Thoracic aorta (tissue), 2 donors: ENCODE measurements around the gene APP. TPM values are rescaled to one million over a fixed set of nuclear protein-coding genes. Genes with fewer than 3 reads are reported as not detected.

Source experiments
- ATAC-seq: fragments of 150-250 bp; one replicate; pipeline ENCODE4 v1.8.0; 2017; ENCODE audit warnings: low read depth; ENCODE audit not compliant: insufficient number of reproducible peaks, low FRiP score
- DNase-seq: peaks from one replicate; pipeline ENCODE4 v3.0.0-alpha.2; 2020; ENCODE audit warnings: low spot score
- H3K27ac ChIP-seq, 2 donors: fragments of 200-600 bp; sonication (generic); 1 replicate in 1 of 2; 2 replicates in 1 of 2; pipeline ENCODE4 v1.5.1; 2016; ENCODE audit warnings: mild to moderate bottlenecking in 2 of 2, moderate library complexity in 2 of 2
- H3K27me3 ChIP-seq: fragments of 200-600 bp; sonication (generic); replicated peaks from 2 replicates; pipeline ENCODE4 v1.6.0; 2016; ENCODE audit warnings: mild to moderate bottlenecking; ENCODE audit not compliant: insufficient read depth
- H3K36me3 ChIP-seq: fragments of 200-600 bp; sonication (generic); one replicate; pipeline ENCODE4 v1.5.1; 2016
- H3K4me1 ChIP-seq, 2 donors: fragments of 200-600 bp; sonication (generic); 1 replicate in 1 of 2; 2 replicates in 1 of 2; pipeline versions ENCODE4 v1.5.1 to v1.6.0; 2016; ENCODE audit warnings: low read depth in 2 of 2, mild to moderate bottlenecking in 1 of 2; ENCODE audit not compliant: control insufficient read depth in 1 of 2
- H3K4me3 ChIP-seq: fragments of 200-600 bp; sonication (generic); 2 replicates; pipeline ENCODE4 v1.5.1; 2016; ENCODE audit warnings: mild to moderate bottlenecking
- H3K9me3 ChIP-seq: fragments of 200-600 bp; sonication (generic); 2 replicates; pipeline ENCODE4 v1.5.1; 2016
- total RNA-seq, 2 donors: library from RNA; depleted of rRNA; stranded (reverse); fragments of >200 nt; gene quantifications; one replicate each; pipeline versions ENCODE4 v1.1.0 to v1.2.3, GENCODE V29; 2016
- TF ChIP-seq, protein P1 (sequence below): fragments of 200-600 bp; sonication (generic); IDR thresholded peaks from one replicate; pipeline ENCODE4 v1.5.1; 2019; ENCODE audit warnings: antibody characterized with exemption

Gene APP
- total RNA-seq, 2 donors from 2014 or later, result 342 to 468 TPM

GRCh38 chr21:26118938-26119540, 51.5 kb downstream of the APP start:
- peaks cover 18 to 54% of the 10 kb centered on the region in 2 donors for H3K4me1 ChIP-seq
- H3K9me3 ChIP-seq, result no peaks in the 10 kb centered on the region
- H3K4me3 ChIP-seq, result no peak overlapping the region
- no peak overlapping the region for H3K27ac ChIP-seq
- ATAC-seq, result no peak
- DNase-seq, result no peak
- TF ChIP-seq, protein P1, sequence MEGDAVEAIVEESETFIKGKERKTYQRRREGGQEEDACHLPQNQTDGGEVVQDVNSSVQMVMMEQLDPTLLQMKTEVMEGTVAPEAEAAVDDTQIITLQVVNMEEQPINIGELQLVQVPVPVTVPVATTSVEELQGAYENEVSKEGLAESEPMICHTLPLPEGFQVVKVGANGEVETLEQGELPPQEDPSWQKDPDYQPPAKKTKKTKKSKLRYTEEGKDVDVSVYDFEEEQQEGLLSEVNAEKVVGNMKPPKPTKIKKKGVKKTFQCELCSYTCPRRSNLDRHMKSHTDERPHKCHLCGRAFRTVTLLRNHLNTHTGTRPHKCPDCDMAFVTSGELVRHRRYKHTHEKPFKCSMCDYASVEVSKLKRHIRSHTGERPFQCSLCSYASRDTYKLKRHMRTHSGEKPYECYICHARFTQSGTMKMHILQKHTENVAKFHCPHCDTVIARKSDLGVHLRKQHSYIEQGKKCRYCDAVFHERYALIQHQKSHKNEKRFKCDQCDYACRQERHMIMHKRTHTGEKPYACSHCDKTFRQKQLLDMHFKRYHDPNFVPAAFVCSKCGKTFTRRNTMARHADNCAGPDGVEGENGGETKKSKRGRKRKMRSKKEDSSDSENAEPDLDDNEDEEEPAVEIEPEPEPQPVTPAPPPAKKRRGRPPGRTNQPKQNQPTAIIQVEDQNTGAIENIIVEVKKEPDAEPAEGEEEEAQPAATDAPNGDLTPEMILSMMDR, result no peak
- H3K27me3 ChIP-seq, result no peaks in the 10 kb centered on the region
- no peaks in the 10 kb centered on the region for H3K36me3 ChIP-seq

DNA sequence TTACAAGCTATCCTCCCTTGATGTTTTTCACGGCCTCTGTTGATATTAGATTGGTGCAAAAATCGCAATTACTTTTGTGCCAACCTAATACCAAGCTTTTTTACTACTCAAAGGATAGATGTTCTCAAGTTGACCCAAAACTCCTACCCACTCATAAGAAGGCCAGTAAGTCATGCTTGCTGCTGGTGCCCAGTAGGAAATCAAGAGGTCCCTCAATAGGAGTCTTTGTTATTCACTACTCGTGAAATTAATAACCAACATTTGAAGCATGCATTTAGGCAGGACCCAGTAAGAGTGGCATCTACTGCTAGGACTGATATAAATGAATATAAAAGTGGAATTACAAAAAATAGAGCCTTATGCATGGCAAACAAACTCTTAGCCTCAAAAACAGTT, 52.6 kb downstream of the APP start:
- H3K4me1 ChIP-seq, result peaks cover 9 to 47% of the 10 kb centered on the region in 2 donors
- DNase-seq (no peak), ATAC-seq (no peak)
- H3K27me3 ChIP-seq, result no peaks in the 10 kb centered on the region
- no peaks in the 10 kb centered on the region for H3K9me3 ChIP-seq
- H3K4me3 ChIP-seq, result no peak overlapping the region
- TF ChIP-seq, protein P1, result no peak
- no peaks in the 10 kb centered on the region for H3K36me3 ChIP-seq
- no peak overlapping the region for H3K27ac ChIP-seq

GRCh38 chr21:26117324-26117971, 53.1 kb downstream of the APP start:
- no peak overlapping the region for H3K4me3 ChIP-seq
- no peak overlapping the region for H3K27ac ChIP-seq

DNA sequence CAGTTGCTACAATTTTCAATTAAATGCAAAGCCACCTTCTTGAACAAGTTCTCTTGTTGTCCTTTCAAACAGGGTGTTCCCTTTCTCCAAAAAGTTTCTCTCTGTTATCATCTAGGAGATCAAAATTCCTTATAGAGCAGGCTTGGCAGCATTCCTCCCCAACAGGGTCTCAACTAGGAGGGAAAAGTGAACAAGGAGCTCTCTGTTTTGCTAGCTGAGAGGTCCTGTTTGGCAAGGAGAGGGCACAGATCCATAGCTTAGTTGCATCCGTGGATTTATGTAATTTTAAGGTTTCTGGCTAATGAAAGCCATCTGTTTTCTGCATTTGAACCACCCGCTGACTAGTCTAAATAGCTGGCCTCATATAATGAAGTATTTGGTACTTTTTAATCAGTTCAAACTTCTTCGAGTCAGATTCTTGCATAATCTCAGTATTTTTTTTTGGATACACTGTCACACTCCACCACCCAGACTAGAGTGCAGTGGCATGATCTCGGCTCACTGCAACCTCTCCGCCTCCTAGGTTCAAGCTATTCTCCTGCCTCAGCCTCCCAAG, 54.0 kb downstream of the APP start:
- no peaks in the 10 kb centered on the region for H3K27me3 ChIP-seq
- peaks cover 10 to 58% of the 10 kb centered on the region in 2 donors for H3K4me1 ChIP-seq
- H3K36me3 ChIP-seq, result no peaks in the 10 kb centered on the region
- H3K9me3 ChIP-seq, result no peaks in the 10 kb centered on the region
- H3K27ac ChIP-seq, result no peak overlapping the region
- ATAC-seq (no peak), DNase-seq (no peak)
- TF ChIP-seq, protein P1, result no peak
- H3K4me3 ChIP-seq, result no peak overlapping the region

More at GRCh38 chr21:26117324-26117971, 53.1 kb downstream of the APP start:
- ATAC-seq (no peak), DNase-seq (no peak)
- Histone ChIP-seq H3K36me3 (no peaks in the 10 kb centered on the region), H3K4me1 (peaks cover 7 to 49% of the 10 kb centered on the region in 2 donors), H3K27me3 (no peaks in the 10 kb centered on the region), H3K9me3 (no peaks in the 10 kb centered on the region)
- TF ChIP-seq, protein P1, result no peak

- Histone ChIP-seq H3K27ac (no peak overlapping the region), H3K4me3 (no peak overlapping the region), H3K9me3 (no peaks in the 10 kb centered on the region), H3K4me1 (peaks cover 10 to 58% of the 10 kb centered on the region in 2 donors), H3K27me3 (no peaks in the 10 kb centered on the region), H3K36me3 (no peaks in the 10 kb centered on the region)
- ATAC-seq, result no peak
- no peak for DNase-seq
- TF ChIP-seq, protein P1, result no peak
These were observed 54.7 kb downstream of the APP start for GRCh38 chr21:26115899-26116298.
